Hematopoietic multipotent progenitor cell (in vitro differentiated cells): Measurements from ENCODE around the gene LGI4. TPM values are rescaled to one million over a fixed set of nuclear protein-coding genes. Genes with fewer than 3 reads are reported as not detected.

ENCODE experiments used
- DNase-seq, 3 donors: peaks; one replicate each; pipeline ENCODE4 v3.0.0-alpha.2; 2011 to 2015; ENCODE audit warnings: low read depth in 2 of 3, low spot score in 2 of 3
- small RNA-seq: library from RNA; depleted of rRNA; stranded (forward); fragments of <200 nt; gene quantifications from one replicate; pipeline ENCODE3, GENCODE V24; 2012
- total RNA-seq: library from RNA; depleted of rRNA; stranded (reverse); fragments of >200 nt; gene quantifications from one replicate; pipeline ENCODE4 v1.2.3, GENCODE V29; 2012

The LGI4 gene
- total RNA-seq, 1 donor = 0.27 TPM

DNA sequence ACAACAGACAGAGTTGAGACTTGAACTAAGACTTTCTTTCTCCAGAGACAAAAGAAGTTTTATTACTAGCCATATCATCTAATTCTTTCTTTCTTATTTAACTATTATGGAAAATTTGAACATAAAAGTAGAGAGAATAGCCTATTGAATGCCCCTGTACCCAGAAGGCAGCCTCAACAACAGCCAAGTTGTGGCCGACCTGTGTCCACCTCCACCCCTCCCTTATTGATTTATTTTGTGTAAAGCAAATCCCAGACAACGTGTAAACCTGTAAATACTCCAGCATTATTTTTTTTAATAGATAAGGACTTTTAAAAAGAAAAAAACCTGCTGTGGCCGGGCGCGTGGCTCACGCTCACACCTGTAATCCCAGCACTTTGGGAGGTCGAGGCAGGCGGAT is 45.3 kb downstream of the LGI4 start:
- DNase-seq = no peak

DNA sequence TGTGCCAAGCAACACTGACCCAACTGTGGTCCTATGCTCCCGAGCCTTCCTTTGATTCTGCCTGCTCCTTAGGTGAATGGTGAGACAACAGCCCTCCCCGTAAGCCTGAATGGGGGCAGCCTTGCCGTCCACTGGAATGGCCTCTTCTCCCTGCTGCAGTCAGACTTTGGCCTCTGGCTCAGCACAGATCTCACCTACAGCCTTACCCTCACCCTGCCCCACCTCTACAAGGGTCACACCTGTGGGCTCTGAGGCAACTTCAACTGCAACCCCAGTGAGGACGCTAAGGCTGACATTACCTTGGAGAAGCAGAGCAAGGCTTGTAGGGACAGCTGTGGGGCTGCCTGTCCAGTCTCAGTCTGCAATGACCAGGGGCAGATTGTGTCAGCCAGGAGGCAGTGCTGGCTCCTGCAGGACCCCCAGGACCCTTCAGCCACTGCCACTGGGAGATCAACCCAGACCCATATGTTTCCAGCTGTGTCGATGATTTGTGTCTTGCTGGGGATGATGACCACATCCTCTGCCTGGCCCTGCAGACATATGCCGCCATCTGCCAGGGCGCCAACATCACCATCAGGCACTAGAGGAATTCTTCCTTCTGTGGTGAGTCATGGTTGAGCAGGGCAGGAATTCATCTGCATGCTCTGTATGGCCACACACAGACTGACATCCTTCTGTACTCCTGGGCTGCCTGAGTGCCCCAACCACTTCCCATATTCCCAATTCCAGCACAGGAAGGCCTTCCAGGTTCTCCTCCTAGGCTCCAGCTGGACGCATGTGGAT is 46.5 kb downstream of the LGI4 start:
- peak in 2 of 3 donors; percentile 41 to 49 for DNase-seq

DNA sequence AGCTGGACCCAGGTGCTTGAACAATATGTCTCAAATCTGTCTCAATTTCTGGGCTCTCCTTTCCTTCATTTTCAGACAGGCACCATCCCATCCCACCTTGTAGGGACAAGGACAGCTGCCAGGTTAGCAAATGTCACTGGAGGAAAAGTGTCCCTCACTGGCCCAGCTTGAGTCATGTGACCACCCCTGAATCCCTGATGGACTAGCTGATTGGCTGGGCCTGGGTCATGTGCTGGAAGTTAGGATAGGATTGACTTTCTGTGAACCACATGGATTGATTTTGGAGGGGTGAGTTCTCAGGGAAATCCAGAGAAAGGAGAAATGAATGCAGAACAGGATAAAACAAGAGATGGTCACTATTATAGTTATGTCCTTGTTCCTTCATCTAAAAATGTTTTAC is 47.5 kb downstream of the LGI4 start:
- no peak for DNase-seq

DNA sequence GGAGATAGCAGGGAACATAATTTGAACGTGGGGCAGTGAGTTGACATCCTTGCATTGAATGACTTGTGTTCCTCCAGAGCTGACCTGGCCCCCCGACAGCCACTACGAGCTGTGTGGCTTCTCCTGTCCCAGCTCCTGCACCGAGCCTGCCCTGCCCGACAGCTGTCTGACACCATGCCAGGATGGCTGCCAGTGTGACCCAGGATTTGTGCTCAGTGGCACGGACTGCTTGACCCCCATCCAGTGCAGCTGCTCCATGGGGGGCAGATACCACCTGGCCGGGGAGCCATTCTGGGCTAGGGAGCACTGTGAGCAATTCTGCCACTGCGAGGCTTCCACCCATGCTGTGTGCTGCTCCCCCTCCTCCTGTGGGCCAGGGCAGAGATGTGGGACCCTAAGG is 48.4 kb downstream of the LGI4 start:
- DNase-seq = no peak

DNA sequence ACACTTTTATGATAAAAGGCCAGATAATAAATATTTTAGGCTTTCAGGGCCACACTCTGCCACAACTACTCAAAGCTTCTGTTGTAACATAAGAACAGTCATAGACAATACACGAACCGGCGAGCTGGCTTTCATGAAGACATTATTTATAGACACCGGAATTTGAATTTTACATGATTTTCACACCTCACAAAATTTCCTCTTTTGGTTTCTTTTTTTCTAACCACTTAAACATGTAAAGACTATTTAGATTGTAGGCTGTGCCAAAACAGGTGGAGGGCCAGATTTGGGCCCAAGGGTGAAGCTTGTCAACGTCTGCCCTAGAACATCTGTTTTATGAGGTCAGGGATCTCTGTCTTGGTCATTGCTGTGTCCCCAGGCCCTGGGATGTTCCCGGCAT is 48.9 kb downstream of the LGI4 start:
- no peak for DNase-seq

DNA sequence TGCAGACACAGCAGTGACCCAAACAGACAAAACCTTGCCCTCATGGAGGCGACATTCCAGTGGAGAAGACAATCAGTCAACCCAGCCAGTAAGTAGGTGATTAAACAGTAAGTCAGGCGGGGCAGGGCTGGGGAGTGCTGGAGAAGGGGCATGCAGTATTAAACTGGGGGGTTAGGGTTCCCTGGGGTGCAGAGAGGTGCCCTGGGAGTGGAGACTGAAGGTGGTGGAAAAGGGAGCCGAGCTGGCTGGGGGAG is 50.4 kb downstream of the LGI4 start:
- DNase-seq = no peak

DNA sequence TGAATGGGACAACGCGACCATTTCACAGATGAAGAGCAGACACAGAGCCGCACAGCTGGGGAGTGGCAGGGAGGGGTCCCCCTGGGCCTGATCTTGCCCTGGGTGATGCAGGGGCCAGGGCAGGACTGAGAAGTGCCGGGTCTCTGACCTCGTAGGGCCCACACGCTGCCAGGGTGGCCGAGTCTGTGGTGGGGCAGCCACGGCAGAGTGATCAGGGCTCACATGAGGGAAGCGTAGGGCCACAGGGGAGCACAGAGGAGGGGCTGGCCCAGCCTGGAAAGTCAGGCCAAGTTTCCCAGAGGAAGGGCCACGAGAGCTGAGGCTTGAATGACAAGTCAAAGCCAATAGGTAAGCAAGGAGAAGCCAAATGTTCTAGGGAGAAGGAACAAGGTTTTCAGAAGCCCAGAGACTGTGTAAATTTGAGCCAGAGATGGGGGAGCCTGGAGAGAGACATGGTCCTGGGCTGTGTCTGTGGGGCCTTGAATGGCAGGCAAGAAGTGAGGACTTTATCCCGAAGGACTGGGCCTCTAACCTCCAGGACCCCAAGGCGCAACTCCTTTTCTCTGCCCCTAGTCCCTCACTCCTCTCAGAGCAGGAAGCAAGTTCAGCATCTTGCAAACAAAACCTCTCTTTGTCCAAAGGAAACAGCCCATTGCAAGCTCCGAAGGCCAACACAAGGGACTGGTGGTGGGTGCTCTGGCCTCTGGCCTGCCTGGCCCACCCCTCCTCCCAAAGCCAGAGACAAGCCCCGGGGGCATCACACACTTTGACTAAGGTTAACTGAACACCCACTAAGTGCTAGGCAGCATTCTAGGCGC is 51.0 kb downstream of the LGI4 start:
- no peak for DNase-seq

DNA sequence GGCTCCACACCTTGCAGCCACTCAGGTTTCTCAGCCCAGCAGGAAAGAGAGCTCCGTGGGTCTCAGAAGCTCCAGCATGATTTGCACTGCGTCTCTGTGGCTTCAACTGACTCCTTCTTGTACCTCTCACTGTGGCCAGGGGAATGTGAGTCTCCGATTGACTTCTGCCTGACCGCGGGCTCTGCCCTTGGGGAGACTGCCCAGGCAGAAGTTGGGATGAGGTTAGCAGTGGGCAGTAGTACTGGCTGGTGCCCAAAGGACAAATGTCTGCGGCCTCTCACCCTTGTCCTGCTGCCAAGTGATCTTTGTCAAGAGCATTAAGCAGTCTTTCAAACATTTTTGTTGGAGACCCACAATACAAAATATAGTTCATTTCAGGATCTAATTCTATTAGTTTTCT is 53.7 kb downstream of the LGI4 start:
- DNase-seq = no peak

DNA sequence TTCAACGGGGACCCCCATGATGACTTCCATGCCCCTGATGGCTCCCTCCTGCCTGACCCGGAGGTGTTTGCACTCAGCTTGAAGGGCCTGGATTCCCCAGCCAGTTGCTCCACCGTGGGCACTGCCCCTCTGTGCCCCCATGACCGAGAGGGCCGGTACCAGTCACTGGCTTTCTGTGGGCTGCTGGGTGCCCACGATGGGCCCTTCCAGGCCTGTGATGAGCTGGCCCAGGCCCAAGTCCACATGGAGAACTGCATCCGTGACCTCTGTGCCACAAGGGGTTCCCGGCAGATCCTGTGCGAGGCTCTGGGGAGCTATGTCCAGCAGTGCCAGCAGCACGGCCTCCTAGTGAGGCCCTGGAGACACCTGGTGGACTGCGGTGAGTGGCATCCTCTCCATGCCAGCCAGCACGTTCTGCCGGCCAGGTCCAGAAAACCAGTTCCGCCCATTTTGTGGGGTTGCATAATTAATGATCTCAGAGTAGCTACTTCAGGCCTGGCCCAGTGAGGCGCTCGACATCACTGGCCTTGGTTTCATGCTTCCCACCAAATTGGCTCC is 54.2 kb downstream of the LGI4 start:
- no peak for DNase-seq

DNA sequence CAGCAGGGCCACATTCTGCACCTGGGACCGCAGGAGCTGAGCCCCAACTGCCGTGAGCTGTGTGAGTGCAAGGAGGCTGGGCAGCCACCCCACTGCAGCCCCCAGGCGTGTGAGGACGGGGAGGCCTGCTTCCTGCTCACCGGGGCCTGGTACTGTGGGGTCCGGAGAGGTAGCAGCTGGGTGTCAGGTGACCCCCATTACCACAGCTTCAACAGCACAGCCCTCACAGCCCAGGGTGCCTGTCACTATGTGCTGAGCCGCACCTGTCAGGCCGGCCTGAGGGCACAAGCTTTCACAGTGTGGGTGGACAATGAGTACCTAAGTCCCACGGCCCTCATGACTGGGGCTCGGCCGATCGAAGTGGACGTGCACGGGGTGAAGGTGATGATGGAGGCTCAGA is 55.0 kb downstream of the LGI4 start:
- no peak for DNase-seq

DNA sequence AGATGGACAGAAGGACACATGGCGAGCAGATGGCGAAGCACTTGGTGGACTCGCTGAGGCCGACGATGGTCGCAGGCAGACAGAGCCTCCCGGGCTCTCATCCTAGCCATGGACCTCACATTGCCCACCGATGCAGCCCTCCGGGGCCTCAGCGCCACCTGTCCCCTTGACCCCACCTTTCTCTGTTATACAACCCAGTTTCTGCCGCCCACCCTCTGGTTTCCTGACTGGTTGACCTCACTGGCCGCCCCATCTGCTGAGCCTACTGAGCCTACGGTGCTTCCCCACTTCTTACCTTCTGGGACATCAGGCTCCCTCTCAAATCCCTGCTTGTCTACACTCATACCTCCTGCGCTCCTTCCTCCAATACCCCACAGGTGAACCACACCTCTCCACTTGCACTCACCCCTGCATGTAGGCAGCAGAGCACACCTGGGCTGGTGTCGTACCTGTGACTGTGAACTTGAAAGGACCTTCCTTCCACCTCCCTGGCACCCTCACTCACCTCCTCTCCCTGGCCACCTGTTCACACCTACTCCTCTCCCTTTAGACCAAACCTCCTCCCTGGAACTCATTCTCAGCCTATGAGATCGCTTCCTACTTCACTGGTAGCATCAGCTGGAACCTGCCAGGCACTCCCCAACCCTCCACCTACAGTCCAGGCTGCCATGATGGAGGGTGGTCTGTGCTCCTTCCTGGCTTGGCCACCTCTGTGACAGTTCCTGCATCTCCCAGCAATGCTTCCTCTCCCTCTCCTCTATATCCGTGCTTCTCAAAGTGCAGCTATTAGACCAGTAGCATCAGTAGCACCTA is 57.2 kb downstream of the LGI4 start:
- no peak for DNase-seq

DNA sequence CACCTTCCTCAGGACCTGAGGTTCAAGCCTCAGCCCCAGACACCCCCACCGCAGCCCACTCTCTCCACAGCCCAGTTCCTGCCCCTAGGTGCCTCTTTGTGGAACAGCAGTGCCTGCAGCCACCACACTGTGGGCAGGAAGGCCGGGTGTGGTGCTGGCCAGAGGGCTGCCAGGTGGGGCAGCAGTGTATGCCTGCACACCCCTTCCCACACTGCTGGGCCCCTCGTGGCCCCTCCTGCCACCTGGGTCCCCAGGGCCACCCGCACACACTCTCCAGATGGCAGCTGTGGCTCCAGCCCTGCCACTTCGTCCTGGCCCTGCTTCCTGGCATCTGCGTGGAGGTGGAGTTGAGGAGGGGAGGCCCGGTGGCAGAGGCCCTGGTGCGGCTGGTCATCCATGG is 58.2 kb downstream of the LGI4 start:
- DNase-seq = peak in 1 of 3 donors; percentile 31

DNA sequence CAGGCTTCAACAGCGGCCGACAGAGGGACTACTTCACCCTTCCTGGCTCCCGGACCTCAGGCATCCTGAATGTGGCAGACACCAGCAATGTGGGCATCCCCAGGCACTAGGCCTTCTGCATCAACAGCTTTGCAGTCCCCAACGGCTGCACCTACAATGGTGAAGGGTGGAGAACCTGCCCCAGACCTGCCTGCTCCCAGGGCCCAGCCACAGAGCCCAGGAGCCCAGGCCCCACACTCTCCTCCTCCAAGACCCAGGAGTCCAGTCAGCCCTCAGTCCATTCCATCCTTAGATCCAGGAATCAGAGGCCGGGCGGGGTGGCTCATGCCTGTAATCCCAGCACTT is 58.9 kb downstream of the LGI4 start:
- DNase-seq = no peak

DNA sequence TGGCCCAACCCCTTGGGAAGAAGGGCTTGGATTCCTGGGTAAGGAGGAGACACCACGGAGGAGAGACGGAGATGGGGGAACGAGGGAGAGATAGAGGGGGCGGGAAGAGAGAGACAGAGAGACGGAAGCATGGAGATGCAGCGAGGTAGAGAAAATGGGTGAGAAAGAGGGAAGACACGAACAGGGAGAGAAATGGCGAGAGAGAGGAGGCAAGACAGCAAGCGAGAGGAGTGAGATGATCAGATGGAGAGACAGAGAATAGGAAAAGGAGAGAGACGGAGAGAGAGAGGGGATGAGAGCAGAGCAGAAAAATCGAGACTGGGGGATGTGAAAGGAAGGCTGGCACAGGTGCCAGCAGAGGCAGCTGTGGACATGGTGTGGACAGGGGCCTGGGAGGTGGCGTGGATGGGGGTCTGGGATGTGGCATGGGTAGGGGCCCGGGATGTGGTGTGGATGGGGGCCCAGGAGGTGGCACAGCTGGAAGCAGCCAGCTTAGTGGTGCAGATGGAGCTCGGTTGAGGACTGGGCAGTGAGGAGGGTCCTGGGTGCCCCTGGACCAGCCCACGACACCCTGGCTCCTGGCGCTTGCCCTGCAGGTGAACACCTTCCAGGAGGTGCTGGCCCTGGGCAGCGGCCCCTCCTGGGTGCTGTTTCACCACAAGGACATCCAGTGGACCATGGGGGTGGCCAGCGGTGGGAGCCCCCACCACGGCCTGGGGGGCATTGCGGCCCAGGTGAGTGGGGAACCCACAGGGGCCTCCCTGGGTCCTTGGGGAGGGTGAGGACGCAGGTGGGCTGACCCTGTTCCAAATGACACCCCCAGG is 59.4 kb downstream of the LGI4 start:
- DNase-seq = no peak

Small RNA genes lying within 50 kb of the gene (small RNA-seq; reads per million reads assigned to genes)
- not detected for gene AC020907.2

Other genes starting within 250 kb of the LGI4 start
- 1.6 TPM for gene ZNF30, start 208.2 kb downstream of the LGI4 start, total RNA-seq
- gene ZNF792, start 170.8 kb downstream of the LGI4 start, total RNA-seq = 36.9 TPM
- gene GRAMD1A, start 134.7 kb downstream of the LGI4 start, total RNA-seq = 57.4 TPM
- 1.9 TPM for gene SCN1B, start 104.6 kb downstream of the LGI4 start, total RNA-seq
- under 0.01 TPM for gene HPN, start 93.3 kb downstream of the LGI4 start, total RNA-seq
- 0.81 TPM for gene FXYD3, start 19.2 kb downstream of the LGI4 start, total RNA-seq
- gene FXYD1, start 3.8 kb upstream of the LGI4 start, total RNA-seq = not detected
- not detected for gene FXYD7, start 8.2 kb upstream of the LGI4 start, total RNA-seq
- gene FXYD5, start 19.7 kb upstream of the LGI4 start, total RNA-seq = 319 TPM
- not detected for gene FAM187B, start 93.7 kb upstream of the LGI4 start, total RNA-seq
- gene LSR, start 113.9 kb upstream of the LGI4 start, total RNA-seq = 14.3 TPM
- gene USF2, start 133.9 kb upstream of the LGI4 start, total RNA-seq = 160 TPM
- 0.27 TPM for gene HAMP, start 147.5 kb upstream of the LGI4 start, total RNA-seq
- gene MAG, start 157.1 kb upstream of the LGI4 start, total RNA-seq = 0.27 TPM
- 11.0 TPM for gene CD22, start 194.1 kb upstream of the LGI4 start, total RNA-seq
- gene FFAR1, start 212.8 kb upstream of the LGI4 start, total RNA-seq = 0.27 TPM
- 0.54 TPM for gene FFAR3, start 223.4 kb upstream of the LGI4 start, total RNA-seq
- not detected for gene GPR42, start 236.0 kb upstream of the LGI4 start, total RNA-seq